AML-193 (cell line): ENCODE measurements around the gene FGD3.
"Not testable (repeated sequence)": the region's sequence is repeated elsewhere in the genome, so short reads cannot be mapped to it uniquely, and the experiment has no call there.

Source experiments
- DNase-seq, 2 experiments: peaks; one replicate each; lab custom pipeline; 2025; lab: John Stamatoyannopoulos, UW

The FGD3 gene

GRCh38 chr9:92947268-92948037 is at the start of gene FGD3:
TSS of gene FGD3 (plus strand) at chr9:92947523. CDS start at chr9:92976257, 28,734 bp downstream.
- DNase-seq: no peak

GRCh38 chr9:92905137-92905536 is 42.2 kb upstream of the FGD3 start:
- DNase-seq: not testable (repeated sequence)

- no peak for DNase-seq
Observed at GRCh38 chr9:92911511-92912475, 35.5 kb upstream of the FGD3 start.

GRCh38 chr9:92917176-92917800 is 30.0 kb upstream of the FGD3 start:
- DNase-seq: peak in 1 of 2 experiments; percentile 7

- DNase-seq: no peak
Observed at GRCh38 chr9:92920437-92920836, 26.9 kb upstream of the FGD3 start.

GRCh38 chr9:92931606-92932005 is 15.7 kb upstream of the FGD3 start:
- no peak for DNase-seq

GRCh38 chr9:92934321-92934720 is 13.0 kb upstream of the FGD3 start:
- no peak for DNase-seq

GRCh38 chr9:92938025-92938424 is 9.3 kb upstream of the FGD3 start:
- DNase-seq: no peak

GRCh38 chr9:92941861-92942260 is 5.5 kb upstream of the FGD3 start:
- no peak for DNase-seq

- no peak for DNase-seq
Observed at GRCh38 chr9:92942688-92943616, 4.4 kb upstream of the FGD3 start.

GRCh38 chr9:92944921-92945320 is 2.4 kb upstream of the FGD3 start:
- no peak for DNase-seq

GRCh38 chr9:92945796-92946195 is 1.5 kb upstream of the FGD3 start:
- no peak for DNase-seq

- no peak for DNase-seq
Observed at GRCh38 chr9:92948038-92948534, 763 bp downstream of the FGD3 start.

- no peak for DNase-seq
Observed at GRCh38 chr9:92948632-92949031, 1.3 kb downstream of the FGD3 start.

GRCh38 chr9:92949266-92949982 is 2.1 kb downstream of the FGD3 start:
- no peak for DNase-seq

- DNase-seq: no peak
Observed at GRCh38 chr9:92950359-92950955, 3.1 kb downstream of the FGD3 start.

GRCh38 chr9:92952906-92953610 is 5.7 kb downstream of the FGD3 start:
- DNase-seq: no peak

GRCh38 chr9:92954049-92954861 is 6.9 kb downstream of the FGD3 start:
- no peak for DNase-seq

- DNase-seq: no peak
Observed at GRCh38 chr9:92954886-92955285, 7.6 kb downstream of the FGD3 start.
